ENCODE measurements around the gene CHRNA4. TPM values are rescaled to one million over a fixed set of nuclear protein-coding genes. Genes with fewer than 3 reads are reported as not detected.
"Not testable (repeated sequence)": the region's sequence is repeated elsewhere in the genome, so short reads cannot be mapped to it uniquely, and the experiment has no call there.

CHRNA4 gene
- total and polyA plus RNA-seq, 8 donors: under 0.01 to 0.15 TPM; not detected in 6

- WGBS, 5 donors: 58 to 76% (median 65%) methylated on average over 10 to 23 of the region's 23 CpGs
- Histone ChIP-seq H3K9me3 (no peaks in the 10 kb centered on the region), H3K4me3 (no peak overlapping the region), H3K27ac (no peak overlapping the region), H3K4me1 (peaks cover 0 to 7% (median 3%) of the 10 kb centered on the region in 4 donors), H3K27me3 (peaks cover 2 to 96% (median 51%) of the 10 kb centered on the region in 3 donors), H3K36me3 (no peaks in the 10 kb centered on the region)
- TF ChIP-seq EP300 (IDR thresholded peaks at IDR 0.05) (no peak), POLR2A (IDR thresholded peaks at IDR 0.05) (no peak), CTCF (IDR thresholded peaks at IDR 0.05) (no peak), POLR2AphosphoS5 (IDR thresholded peaks at IDR 0.05) (no peak)
- intact Hi-C loops (cut with DNase I; ENCODE audit: low total_unique reads): loop anchor here (5.0 kb wide), 1 partner anchor 75 kb away; no protein-coding TSS in a partner anchor
- DNase-seq: no peak
These were observed 53.5 kb downstream of the CHRNA4 start for GRCh38 chr20:63307538-63308217.

DNA sequence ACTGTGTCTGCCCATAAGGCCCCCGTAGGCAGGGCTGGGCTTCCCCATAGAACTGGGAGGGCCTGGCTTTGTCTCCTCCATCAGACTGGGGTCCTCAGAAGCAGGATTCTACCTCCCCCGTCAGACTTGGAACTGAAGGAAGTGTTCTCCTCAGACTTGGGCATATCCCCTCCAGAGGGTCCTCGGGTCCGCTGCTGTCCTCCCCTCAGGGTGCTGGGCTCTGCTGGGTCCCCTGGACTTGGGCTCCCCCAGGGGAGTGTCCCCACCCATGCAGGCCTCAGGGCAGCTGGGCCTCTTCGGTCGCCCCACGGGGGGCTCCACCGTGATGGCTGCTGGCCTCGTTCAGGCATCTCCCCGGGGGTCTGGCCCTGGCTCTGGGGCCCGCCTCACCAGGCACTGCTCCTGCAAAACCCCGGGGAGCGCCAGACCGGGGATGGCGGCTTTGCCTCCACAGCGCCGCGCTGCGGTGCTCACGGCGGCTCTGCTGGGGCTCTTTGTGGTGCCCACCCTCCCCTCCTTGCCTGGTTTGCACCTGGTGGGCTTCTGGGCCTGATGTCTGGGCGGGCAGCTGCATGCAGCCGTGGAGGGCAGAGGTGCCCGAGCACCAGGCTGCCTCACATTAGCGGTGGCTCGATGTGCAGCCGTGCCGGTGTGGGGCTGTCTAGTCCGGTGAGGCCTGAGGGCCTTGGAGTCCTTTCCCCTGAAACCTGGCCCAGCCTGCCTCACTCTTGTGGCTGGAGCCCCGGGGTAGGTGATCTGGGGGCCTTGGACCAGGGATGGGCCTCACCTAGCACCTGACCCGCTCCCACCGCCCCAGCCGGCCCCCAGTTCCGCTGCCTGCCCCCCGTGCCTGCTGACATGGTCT, 54.2 kb downstream of the CHRNA4 start:
- peaks cover 0 to 7% (median 3%) of the 10 kb centered on the region in 4 donors for H3K4me1 ChIP-seq
- H3K27me3 ChIP-seq: peaks cover 2 to 97% (median 51%) of the 10 kb centered on the region in 3 donors
- DNase-seq: no peak
- no peaks in the 10 kb centered on the region for H3K36me3 ChIP-seq
- no peak overlapping the region for H3K4me3 ChIP-seq
- peaks cover 0 to 2% (median under 1%) of the 10 kb centered on the region in 4 donors for H3K9me3 ChIP-seq
- H3K27ac ChIP-seq: no peak overlapping the region
- WGBS, 5 donors: 78 to 86% (median 83%) methylated on average over 22 to 35 of the region's 35 CpGs
- TF ChIP-seq EP300 (IDR thresholded peaks at IDR 0.05) (no peak), POLR2A (IDR thresholded peaks at IDR 0.05) (no peak), CTCF (IDR thresholded peaks at IDR 0.05) (no peak), POLR2AphosphoS5 (IDR thresholded peaks at IDR 0.05) (no peak)
- intact Hi-C loops (cut with DNase I; ENCODE audit: low total_unique reads): loop anchor here (5.0 kb wide), 1 partner anchor 75 kb away; no protein-coding TSS in a partner anchor

DNA sequence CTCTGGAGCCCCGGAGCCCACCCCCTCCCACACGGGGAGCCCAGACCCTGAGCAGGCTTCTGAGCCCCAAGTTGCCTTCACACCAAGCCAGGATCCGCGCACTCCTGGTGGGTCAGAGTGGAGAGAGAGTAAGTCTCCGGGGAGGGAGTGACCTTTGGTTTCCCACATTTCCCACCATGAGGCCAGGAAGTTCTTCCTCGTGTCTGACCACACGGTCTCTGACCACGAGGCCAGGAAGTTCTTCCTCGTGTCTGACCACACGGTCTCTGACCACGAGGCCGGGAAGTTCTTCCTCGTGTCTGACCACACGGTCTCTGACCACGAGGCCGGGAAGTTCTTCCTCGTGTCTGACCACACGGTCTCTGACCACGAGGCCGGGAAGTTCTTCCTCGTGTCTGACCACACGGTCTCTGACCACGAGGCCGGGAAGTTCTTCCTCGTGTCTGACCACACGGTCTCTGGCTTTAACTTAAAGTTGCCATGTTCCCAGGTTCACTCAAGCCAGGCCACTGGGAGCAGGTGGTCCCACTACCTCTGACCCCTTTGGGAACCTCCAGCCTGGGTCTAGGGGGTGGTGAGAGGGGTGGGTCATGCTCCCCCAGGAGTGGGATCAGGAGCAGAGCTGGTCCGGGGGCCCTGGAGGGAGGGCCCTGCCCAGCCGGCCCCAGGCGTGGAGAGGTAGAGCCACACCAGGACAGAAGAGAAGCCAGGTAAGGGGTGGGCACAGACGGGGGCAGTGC, 55.0 kb downstream of the CHRNA4 start:
- 67 to 83% (median 79%) methylated on average over 15 to 23 of the region's 30 CpGs for WGBS, 5 donors
- H3K27me3 ChIP-seq: peaks cover 2 to 99% (median 51%) of the 10 kb centered on the region in 3 donors
- DNase-seq, H3K27ac ChIP-seq, H3K9me3 ChIP-seq, H3K36me3 ChIP-seq, H3K4me1 ChIP-seq, H3K4me3 ChIP-seq: not testable (repeated sequence)
- intact Hi-C loops (cut with DNase I; ENCODE audit: low total_unique reads): loop anchor here (5.0 kb wide), 1 partner anchor 76 kb away; no protein-coding TSS in a partner anchor

DNA sequence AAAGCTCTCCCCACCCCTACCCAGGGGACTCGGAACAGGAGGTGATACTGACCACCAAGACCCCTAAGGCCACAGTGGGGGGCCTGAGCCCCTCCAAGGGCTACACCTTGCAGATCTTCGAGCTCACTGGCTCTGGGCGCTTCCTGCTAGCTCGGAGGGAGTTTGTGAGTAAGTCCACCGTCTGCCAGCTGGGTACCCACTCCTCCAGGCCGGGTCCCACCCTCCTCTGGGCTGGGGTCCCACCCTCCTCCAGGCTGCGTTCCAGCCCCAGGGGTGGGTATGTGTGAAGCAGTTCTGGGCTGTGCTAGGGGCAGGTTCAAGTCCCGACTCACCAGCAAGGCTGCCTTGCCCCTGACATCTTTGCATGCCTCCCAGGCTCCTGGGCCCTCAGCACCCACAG, 55.8 kb downstream of the CHRNA4 start:
- WGBS, 5 donors: 40 to 64% (median 48%) methylated on average over 3 to 8 of the region's 8 CpGs
- peaks cover 0 to 7% (median 3%) of the 10 kb centered on the region in 4 donors for H3K4me1 ChIP-seq
- intact Hi-C loops (cut with DNase I; ENCODE audit: low total_unique reads): loop anchor here (5.0 kb wide), 1 partner anchor 77 kb away; no protein-coding TSS in a partner anchor
- TF ChIP-seq EP300 (IDR thresholded peaks at IDR 0.05): no peak
- no peak for TF ChIP-seq POLR2A (IDR thresholded peaks at IDR 0.05)
- no peak for TF ChIP-seq POLR2AphosphoS5 (IDR thresholded peaks at IDR 0.05)
- no peak for TF ChIP-seq CTCF (IDR thresholded peaks at IDR 0.05)
- H3K9me3 ChIP-seq: peaks cover 0 to 13% (median 11%) of the 10 kb centered on the region in 4 donors
- no peak overlapping the region for H3K27ac ChIP-seq
- H3K27me3 ChIP-seq: peaks cover 2 to 97% (median 53%) of the 10 kb centered on the region in 3 donors
- H3K36me3 ChIP-seq: no peaks in the 10 kb centered on the region
- DNase-seq: no peak
- no peak overlapping the region for H3K4me3 ChIP-seq
